ENCODE data around the gene C10orf90.

- TF ChIP-seq, protein P1, sequence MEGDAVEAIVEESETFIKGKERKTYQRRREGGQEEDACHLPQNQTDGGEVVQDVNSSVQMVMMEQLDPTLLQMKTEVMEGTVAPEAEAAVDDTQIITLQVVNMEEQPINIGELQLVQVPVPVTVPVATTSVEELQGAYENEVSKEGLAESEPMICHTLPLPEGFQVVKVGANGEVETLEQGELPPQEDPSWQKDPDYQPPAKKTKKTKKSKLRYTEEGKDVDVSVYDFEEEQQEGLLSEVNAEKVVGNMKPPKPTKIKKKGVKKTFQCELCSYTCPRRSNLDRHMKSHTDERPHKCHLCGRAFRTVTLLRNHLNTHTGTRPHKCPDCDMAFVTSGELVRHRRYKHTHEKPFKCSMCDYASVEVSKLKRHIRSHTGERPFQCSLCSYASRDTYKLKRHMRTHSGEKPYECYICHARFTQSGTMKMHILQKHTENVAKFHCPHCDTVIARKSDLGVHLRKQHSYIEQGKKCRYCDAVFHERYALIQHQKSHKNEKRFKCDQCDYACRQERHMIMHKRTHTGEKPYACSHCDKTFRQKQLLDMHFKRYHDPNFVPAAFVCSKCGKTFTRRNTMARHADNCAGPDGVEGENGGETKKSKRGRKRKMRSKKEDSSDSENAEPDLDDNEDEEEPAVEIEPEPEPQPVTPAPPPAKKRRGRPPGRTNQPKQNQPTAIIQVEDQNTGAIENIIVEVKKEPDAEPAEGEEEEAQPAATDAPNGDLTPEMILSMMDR (IDR thresholded peaks at IDR 0.05; ENCODE audit: poor library complexity), result no peak
- no peak for TF ChIP-seq EZH2phosphoT487 (IDR thresholded peaks at IDR 0.05; ENCODE audit: low read depth, severe bottlenecking, unreplicated experiment)
These were observed 15.8 kb upstream of the C10orf90 start for GRCh38 chr10:126686268-126686667.

All from hepatocyte (in vitro differentiated cells).